ENCODE results near the gene SLC8A1.

DNA sequence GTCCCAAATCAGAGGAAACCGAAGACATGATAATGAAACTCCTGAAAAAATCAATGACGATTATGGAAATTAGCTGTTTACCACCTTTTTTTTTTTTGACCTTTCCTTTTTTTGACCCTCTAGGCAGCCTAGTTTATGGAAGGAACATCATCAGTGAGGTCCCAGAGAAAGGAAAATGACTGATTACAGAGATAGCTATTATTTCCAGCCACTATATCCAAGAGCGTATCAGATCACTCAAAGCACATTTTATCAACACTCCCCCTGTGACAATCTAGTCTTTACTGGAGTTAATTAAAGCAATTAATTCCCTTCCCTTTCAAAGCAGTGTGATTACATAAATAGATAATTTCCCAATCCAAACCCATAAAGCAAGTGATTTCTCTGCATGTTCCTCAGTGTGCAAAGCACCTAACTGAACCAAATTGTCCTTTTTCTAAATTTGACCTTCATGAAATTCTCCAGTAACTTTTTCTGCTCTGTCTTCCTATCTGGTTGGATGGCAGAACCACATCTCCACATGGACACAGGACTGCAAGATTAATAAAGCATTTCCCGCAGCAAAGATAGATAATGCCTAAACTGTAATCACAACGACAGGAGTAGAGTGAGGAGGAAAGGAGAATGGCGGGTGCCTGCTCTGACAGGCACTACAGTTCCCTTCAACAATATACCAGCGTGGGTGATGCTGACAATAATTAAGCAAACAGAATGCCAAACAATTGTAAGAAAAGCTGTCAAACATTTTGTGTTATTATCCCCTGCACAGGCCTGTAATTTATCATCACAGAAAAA, 194.4 kb downstream of the SLC8A1 start:
- TF ChIP-seq, protein P1, sequence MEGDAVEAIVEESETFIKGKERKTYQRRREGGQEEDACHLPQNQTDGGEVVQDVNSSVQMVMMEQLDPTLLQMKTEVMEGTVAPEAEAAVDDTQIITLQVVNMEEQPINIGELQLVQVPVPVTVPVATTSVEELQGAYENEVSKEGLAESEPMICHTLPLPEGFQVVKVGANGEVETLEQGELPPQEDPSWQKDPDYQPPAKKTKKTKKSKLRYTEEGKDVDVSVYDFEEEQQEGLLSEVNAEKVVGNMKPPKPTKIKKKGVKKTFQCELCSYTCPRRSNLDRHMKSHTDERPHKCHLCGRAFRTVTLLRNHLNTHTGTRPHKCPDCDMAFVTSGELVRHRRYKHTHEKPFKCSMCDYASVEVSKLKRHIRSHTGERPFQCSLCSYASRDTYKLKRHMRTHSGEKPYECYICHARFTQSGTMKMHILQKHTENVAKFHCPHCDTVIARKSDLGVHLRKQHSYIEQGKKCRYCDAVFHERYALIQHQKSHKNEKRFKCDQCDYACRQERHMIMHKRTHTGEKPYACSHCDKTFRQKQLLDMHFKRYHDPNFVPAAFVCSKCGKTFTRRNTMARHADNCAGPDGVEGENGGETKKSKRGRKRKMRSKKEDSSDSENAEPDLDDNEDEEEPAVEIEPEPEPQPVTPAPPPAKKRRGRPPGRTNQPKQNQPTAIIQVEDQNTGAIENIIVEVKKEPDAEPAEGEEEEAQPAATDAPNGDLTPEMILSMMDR (conservative IDR thresholded peaks at IDR 0.05; ENCODE audit: low read length), result no peak
- no peak for TF ChIP-seq EZH2phosphoT487 (IDR thresholded peaks at IDR 0.05; ENCODE audit: borderline replicate concordance)
